Activated B cell treated with CpG ODN at 0.5 μM for 24 hours (primary cell): ENCODE measurements around the gene KCNQ1. TPM values are rescaled to one million over a fixed set of nuclear protein-coding genes. Genes with fewer than 3 reads are reported as not detected.

Source experiments
- ATAC-seq: fragments of 200-7000 bp; cut with Tn5 transposase; one replicate; pipeline ENCODE4 v1.10.0; 2021; ENCODE audit warnings: low read depth, mild to moderate bottlenecking, moderate library complexity
- CTCF ChIA-PET: fragments of 350-600 bp; sonication (Branson Sonifier 250); formaldehyde crosslinking; loops from one replicate; lab custom pipeline; 2021; ENCODE audit warnings: antibody characterized with exemption; lab: Charles Lee
- POLR2A ChIA-PET: fragments of 350-600 bp; sonication (Branson Sonifier 250); formaldehyde crosslinking; loops from one replicate; lab custom pipeline; 2021; ENCODE audit warnings: antibody characterized with exemption; lab: Charles Lee
- DNase-seq: peaks from one replicate; pipeline ENCODE4 v3.0.0; 2022
- H3K27ac Mint-ChIP-seq: one replicate; pipeline ENCODE4 v1.8.0; 2020; ENCODE audit warnings: mixed read lengths
- H3K27me3 Mint-ChIP-seq: one replicate; pipeline ENCODE4 v1.8.0; 2021; ENCODE audit warnings: mixed read lengths
- H3K36me3 Mint-ChIP-seq: one replicate; pipeline ENCODE4 v1.8.0; 2021; ENCODE audit warnings: low read depth, mixed read lengths
- H3K4me1 Mint-ChIP-seq: one replicate; pipeline ENCODE4 v1.8.0; 2021; ENCODE audit warnings: mixed read lengths
- H3K4me3 Mint-ChIP-seq: one replicate; pipeline ENCODE4 v1.8.0; 2020; ENCODE audit warnings: mild to moderate bottlenecking, mixed read lengths
- H3K9me3 Mint-ChIP-seq: one replicate; pipeline ENCODE4 v1.8.0; 2020; ENCODE audit warnings: mixed read lengths
- CTCF ChIP-seq: fragments of 200-600 bp; IDR thresholded peaks from one replicate; pipeline ENCODE4 v1.8.0; 2022; ENCODE audit warnings: antibody characterized with exemption, mild to moderate bottlenecking
- intact Hi-C: fragments of 100-400 bp; cut with micrococcal nuclease; formaldehyde crosslinking; loops from one replicate; pipeline ENCODE4 v1.15.1; 2024
- total RNA-seq: library from RNA; stranded (reverse); gene quantifications from 2 replicates; pipeline ENCODE4 v1.2.3, GENCODE V29; 2022

Gene KCNQ1
- total RNA-seq, 1 donor from 2014 or later = 6.5 TPM

DNA sequence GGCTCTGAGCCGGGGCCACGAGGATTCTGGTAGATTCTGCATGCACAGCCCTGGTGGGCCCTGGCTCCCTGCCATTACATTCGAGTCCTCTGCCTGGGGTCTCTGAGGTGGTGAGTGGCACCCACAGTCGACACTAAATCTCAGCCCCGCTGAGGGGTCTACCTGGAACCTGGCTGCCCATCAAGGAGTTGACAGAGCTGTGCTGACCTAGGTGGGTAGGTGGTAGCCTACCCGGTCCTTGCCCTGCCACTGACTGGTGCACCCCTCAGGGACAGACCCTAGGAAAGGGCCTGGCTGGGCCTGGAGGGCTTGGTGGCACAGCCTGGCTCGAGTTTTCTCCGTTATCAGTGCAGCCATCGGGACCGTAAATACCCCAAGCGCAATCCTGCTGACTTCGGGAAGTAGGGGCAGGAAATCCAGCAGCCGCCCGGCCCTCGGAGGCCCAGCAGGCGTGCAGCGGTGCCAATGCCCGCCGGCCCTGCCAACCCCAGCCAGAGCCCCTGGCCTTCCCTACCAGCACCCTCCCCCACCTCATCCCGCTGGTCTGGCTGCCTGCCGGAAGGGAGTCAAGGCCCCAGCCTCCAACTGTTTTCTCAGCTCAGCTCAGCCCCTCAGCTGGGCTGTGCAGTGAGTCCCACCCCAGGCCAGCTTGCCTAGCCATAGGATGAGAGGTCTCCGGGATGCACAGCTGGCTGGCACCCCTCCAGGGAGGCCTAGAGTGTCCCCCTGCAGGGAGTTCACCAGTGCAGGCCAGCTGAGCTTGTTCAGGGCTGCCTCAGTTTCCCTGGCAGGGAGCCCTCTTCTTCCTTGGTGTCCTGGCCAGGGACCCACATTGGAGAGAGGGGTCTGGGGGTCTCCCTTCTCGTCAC, 335.4 kb downstream of the KCNQ1 start:
- Mint-ChIP-seq H3K27ac (no peak overlapping the region), H3K27me3 (no peaks in the 10 kb centered on the region), H3K9me3 (peaks cover 2% of the 10 kb centered on the region), H3K4me3 (no peak overlapping the region), H3K36me3 (peaks cover 20% of the 10 kb centered on the region), H3K4me1 (peaks cover 10% of the 10 kb centered on the region)
- no peak for TF ChIP-seq CTCF
- ChIA-PET CTCF (no interaction called here), POLR2A (no interaction called here)
- intact Hi-C loops = no loop called here
- ATAC-seq = no peak
- DNase-seq = peak; percentile 14

DNA sequence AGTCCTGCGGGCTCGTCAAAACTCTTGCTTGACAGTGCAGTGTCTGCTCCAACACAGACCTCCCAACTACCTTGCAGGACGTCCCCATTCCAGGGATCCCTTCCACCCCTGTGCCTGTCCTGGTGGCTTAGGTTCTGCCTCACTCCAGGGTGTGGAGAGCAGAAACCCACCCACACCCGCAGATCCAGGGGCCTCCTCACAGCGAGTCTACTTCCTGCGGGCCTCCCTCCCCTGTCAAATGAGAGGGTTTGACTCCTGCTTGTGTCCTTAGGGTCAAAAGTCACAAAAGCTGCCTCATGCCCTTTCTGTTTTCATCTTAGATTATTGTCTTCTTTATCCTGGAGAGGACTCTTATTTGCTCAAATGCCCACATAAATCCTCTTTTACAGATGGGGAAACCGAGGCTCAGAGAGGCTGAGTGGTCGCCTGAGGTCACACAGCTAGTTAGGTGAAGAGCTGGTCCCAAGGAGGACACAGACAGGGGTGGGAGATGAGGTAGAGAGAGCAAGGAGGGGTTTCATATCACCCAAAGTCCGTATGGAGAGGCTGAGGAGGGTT, 336.1 kb downstream of the KCNQ1 start:
- ATAC-seq (no peak), DNase-seq (peak; percentile 10)
- Mint-ChIP-seq H3K27ac (no peak overlapping the region), H3K4me1 (peaks cover 10% of the 10 kb centered on the region), H3K9me3 (peaks cover 2% of the 10 kb centered on the region), H3K4me3 (no peak overlapping the region), H3K36me3 (peaks cover 20% of the 10 kb centered on the region), H3K27me3 (no peaks in the 10 kb centered on the region)
- intact Hi-C loops = no loop called here
- POLR2A ChIA-PET = no interaction called here
- CTCF ChIA-PET = no interaction called here
- no peak for TF ChIP-seq CTCF

DNA sequence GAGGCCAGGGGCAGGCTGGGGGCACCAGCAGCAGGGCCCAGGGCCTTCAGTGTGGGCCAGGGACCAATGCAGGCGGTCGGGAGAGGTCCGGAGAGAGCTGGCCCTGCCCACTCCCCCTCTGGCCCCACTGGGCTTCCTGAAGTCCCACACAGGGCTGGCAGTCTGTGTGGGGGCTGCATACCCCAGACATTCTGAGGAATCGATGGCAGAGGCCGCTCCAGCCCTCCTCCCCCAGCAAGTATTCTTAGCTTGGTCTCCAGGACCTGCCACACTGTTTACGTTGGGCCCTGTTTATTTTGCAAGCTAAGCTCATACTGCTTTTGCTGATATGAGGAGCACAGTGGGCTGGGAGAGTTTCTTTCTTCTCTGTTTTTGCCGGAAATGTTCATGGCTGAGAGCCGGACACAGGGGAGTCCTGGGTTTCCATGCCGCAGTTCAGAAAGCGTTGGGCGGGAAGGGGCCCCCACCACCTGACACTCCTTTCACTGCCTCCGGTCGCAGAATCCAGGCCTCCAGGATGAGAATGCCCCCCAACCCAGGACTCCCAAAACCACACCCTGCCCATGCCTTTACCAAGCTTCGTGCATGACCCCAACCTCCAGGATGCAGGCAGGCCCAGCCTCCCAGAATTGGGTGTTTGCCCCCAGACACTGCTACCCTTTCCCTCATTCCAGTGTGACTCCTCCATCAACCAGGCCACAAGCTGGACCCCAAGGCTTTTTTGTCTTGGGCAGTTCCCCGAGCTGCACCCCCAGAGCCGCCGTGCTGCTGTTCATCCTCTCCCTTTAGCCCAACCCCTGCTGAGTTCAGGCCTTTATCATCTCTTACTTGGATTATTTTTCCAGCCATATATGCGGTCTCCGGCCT, 336.8 kb downstream of the KCNQ1 start:
- Mint-ChIP-seq H3K27me3 (no peaks in the 10 kb centered on the region), H3K27ac (no peak overlapping the region), H3K4me1 (peaks cover 10% of the 10 kb centered on the region), H3K36me3 (peaks cover 24% of the 10 kb centered on the region), H3K9me3 (peaks cover 6% of the 10 kb centered on the region), H3K4me3 (no peak overlapping the region)
- DNase-seq = no peak
- ATAC-seq = no peak
- intact Hi-C loops = no loop called here
- POLR2A ChIA-PET = no interaction called here
- CTCF ChIA-PET = no interaction called here
- no peak for TF ChIP-seq CTCF

- peaks cover 6% of the 10 kb centered on the region for H3K9me3 Mint-ChIP-seq
- no peak for ATAC-seq
- no peak overlapping the region for H3K4me3 Mint-ChIP-seq
Measured at GRCh38 chr11:2782769-2783168, 338.0 kb downstream of the KCNQ1 start.

More at GRCh38 chr11:2782769-2783168, 338.0 kb downstream of the KCNQ1 start:
- DNase-seq = no peak
- ChIA-PET CTCF (no interaction called here), POLR2A (no interaction called here)
- no peaks in the 10 kb centered on the region for H3K27me3 Mint-ChIP-seq
- H3K27ac Mint-ChIP-seq = no peak overlapping the region
- H3K36me3 Mint-ChIP-seq = peaks cover 22% of the 10 kb centered on the region
- intact Hi-C loops = no loop called here
- TF ChIP-seq CTCF = no peak
- H3K4me1 Mint-ChIP-seq = peaks cover 10% of the 10 kb centered on the region
